ENCODE data around the gene FMN2.

Gene FMN2

DNA sequence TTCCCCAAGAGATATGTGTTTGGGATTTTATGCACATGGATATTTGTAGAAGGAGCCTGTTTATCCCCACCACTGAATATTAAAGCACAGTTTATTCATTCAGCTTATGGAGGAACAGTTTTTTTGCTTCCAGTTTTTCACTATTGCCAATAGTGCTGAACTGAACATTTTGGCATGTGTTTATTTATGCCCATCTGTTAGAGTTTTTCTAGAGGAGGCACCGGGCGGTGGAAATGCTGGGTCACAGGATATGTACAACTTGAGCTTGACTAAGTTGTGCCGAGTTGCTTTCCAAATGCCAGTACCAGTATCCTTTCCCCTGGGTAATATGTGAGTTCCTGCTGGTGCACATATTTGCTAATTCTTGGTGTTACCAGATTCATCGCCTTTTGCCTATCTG is 409.0 kb downstream of the FMN2 start:
- DNase-seq (ENCODE audit: insufficient read length, low spot score), result no peak
- FAIRE-seq, result no peak
- no peak for TF ChIP-seq SPI1 (IDR thresholded peaks at IDR 0.05; ENCODE audit: low read depth, low read length)
- TF ChIP-seq POLR2A (IDR thresholded peaks at IDR 0.05; ENCODE audit: low read depth, low read length), result no peak
- no peak for TF ChIP-seq POLR2AphosphoS5 (IDR thresholded peaks at IDR 0.05; ENCODE audit: low read depth, low read length)
- TF ChIP-seq POU2F2 (IDR thresholded peaks at IDR 0.05; ENCODE audit: low read depth, low read length), result no peak
- TF ChIP-seq TAF1 (IDR thresholded peaks at IDR 0.05; ENCODE audit: low read depth, low read length), result no peak
- no peak for TF ChIP-seq PAX5 (IDR thresholded peaks at IDR 0.05; ENCODE audit: insufficient read depth, low read length, severe bottlenecking)

DNA sequence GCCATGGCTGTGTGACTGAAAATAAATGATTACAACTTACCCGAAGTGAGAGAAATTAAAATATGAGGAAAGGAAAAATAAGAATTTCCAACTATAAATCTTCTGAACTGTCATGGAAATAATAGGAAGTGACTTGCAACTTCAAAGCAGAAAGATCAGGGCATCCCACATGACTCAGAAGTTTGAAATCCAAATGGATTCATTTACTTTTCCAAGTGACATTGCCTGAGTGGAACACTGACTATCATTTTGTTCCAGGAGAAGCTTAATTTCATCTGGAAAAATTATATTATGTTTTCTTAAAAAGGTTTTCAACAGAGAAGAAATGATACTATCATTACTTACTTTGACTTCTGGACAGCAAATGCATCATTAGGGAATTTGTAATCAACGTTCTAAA is 409.4 kb downstream of the FMN2 start:
- TF ChIP-seq PAX5 (IDR thresholded peaks at IDR 0.05; ENCODE audit: insufficient read depth, low read length, severe bottlenecking) (no peak), POLR2AphosphoS5 (IDR thresholded peaks at IDR 0.05; ENCODE audit: low read depth, low read length) (no peak)
- FAIRE-seq (no peak), DNase-seq (ENCODE audit: insufficient read length, low spot score) (no peak)

DNA sequence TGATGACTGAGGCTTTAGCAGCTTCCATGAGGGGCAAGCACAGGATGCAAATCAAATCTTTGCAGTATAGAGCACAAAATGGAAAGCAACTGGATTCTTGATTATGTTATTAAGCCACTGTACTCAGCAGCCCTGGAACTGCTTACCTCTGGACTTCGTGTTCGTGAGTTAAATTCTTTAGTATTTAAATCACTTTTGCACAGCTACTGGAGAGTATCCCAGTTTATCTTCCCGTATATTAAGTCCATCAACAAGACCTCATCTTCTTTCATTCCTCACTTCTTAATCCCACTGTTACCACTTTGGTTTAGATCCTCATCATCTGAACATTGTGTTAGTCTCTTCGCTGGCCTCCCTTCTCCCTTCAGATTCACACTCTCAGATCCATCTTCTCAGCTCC is 411.4 kb downstream of the FMN2 start:
- TF ChIP-seq PAX5 (IDR thresholded peaks at IDR 0.05; ENCODE audit: insufficient read depth, low read length, severe bottlenecking) (no peak), SPI1 (IDR thresholded peaks at IDR 0.05; ENCODE audit: low read depth, low read length) (no peak), TAF1 (IDR thresholded peaks at IDR 0.05; ENCODE audit: low read depth, low read length) (no peak), POLR2A (IDR thresholded peaks at IDR 0.05; ENCODE audit: low read depth, low read length) (no peak), POU2F2 (IDR thresholded peaks at IDR 0.05; ENCODE audit: low read depth, low read length) (no peak), POLR2AphosphoS5 (IDR thresholded peaks at IDR 0.05; ENCODE audit: low read depth, low read length) (no peak)
- no peak for FAIRE-seq
- no peak for DNase-seq (ENCODE audit: insufficient read length, low spot score)

DNA sequence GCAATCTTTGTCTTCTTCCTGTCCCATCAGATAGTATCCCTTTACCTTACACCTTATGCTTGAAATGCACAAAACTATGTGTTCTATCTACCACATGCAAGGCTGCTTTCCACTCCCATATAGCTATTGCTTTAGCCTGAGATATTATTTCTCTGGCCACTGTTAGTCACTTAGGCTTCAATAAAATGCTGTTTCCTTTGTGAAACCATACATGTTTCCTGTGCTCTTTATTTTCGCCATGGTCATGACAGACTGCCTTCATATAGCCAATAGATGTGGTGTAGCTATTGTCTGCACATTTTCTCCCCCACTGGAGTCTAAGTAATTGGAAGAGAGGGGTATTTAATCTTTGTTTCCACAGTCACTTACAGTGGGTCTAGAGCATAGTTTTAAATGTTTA is 411.9 kb downstream of the FMN2 start:
- no peak for FAIRE-seq

DNA sequence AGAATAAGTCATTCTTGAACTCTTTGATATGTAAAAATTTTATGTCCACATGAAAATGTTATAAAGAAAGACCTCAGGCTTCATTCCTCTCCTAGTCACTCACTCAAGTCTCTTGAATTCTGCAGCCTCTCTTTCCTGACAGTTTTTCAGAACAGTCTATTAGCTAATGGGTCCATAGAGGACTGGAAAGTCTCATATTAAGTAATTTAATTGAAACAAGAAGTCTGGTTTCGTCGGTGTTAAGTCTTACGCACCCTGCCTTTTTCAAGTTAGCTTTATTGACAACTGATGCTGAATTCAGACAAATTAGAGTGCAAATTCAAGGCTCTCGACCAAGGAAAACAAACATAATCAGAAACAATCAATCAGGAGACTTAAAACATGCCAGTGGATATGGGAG is 414.5 kb downstream of the FMN2 start:
- no peak for DNase-seq (ENCODE audit: insufficient read length, low spot score)
- no peak for FAIRE-seq
- TF ChIP-seq POU2F2 (IDR thresholded peaks at IDR 0.05; ENCODE audit: low read depth, low read length) (no peak), POLR2AphosphoS5 (IDR thresholded peaks at IDR 0.05; ENCODE audit: low read depth, low read length) (no peak), POLR2A (IDR thresholded peaks at IDR 0.05; ENCODE audit: low read depth, low read length) (no peak), TAF1 (IDR thresholded peaks at IDR 0.05; ENCODE audit: low read depth, low read length) (no peak), SPI1 (IDR thresholded peaks at IDR 0.05; ENCODE audit: low read depth, low read length) (no peak), PAX5 (IDR thresholded peaks at IDR 0.05; ENCODE audit: insufficient read depth, low read length, severe bottlenecking) (no peak)

More for the DNA sequence above, 411.9 kb downstream of the FMN2 start:
- no peak for DNase-seq (ENCODE audit: insufficient read length, low spot score)
- TF ChIP-seq SPI1 (IDR thresholded peaks at IDR 0.05; ENCODE audit: low read depth, low read length) (no peak), TAF1 (IDR thresholded peaks at IDR 0.05; ENCODE audit: low read depth, low read length) (no peak), PAX5 (IDR thresholded peaks at IDR 0.05; ENCODE audit: insufficient read depth, low read length, severe bottlenecking) (no peak), POLR2AphosphoS5 (IDR thresholded peaks at IDR 0.05; ENCODE audit: low read depth, low read length) (no peak), POLR2A (IDR thresholded peaks at IDR 0.05; ENCODE audit: low read depth, low read length) (no peak), POU2F2 (IDR thresholded peaks at IDR 0.05; ENCODE audit: low read depth, low read length) (no peak)

DNA sequence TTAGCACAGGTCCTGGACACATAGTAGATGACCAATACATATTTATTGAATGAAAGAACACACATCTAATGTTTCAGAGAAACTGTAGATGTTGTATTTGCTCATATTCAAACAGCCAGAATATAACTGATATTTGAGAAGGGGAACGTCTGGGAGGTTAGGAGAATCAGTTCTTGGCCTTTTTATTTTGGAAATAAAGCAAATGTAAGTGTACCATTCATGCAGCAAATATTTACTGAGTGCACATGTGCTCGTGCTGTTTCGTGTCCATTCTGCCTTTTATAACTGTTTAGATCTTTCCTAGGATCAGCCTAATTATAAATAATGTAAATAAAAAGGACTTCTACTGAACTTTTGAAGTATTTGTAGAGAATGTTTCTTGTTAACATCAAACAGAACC is 416.5 kb downstream of the FMN2 start:
- DNase-seq (ENCODE audit: insufficient read length, low spot score) (no peak), FAIRE-seq (no peak)
- TF ChIP-seq POLR2A (IDR thresholded peaks at IDR 0.05; ENCODE audit: low read depth, low read length) (no peak), SPI1 (IDR thresholded peaks at IDR 0.05; ENCODE audit: low read depth, low read length) (no peak)

DNA sequence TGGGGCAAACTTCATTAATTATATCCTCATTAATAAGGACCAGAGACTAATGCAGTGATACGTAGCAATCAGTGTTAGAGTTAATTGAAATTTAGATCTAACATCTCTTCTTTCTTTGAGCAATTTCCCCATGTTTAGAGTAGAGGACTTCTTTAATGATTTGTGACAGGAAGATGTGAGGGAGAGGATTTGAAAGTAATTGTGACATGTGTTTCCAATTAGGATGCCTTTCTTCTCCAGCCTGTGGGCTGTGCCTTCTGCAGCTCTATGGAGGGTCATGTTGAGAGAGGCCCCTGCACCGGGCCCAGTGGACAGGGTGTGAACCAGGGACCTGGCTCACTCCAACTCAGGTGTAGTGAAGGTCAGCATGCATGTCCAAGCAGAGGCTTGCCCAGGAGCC is 417.3 kb downstream of the FMN2 start:
- TF ChIP-seq POLR2AphosphoS5 (IDR thresholded peaks at IDR 0.05; ENCODE audit: low read depth, low read length), result no peak
- TF ChIP-seq TAF1 (IDR thresholded peaks at IDR 0.05; ENCODE audit: low read depth, low read length), result no peak
- no peak for TF ChIP-seq PAX5 (IDR thresholded peaks at IDR 0.05; ENCODE audit: insufficient read depth, low read length, severe bottlenecking)
- TF ChIP-seq SPI1 (IDR thresholded peaks at IDR 0.05; ENCODE audit: low read depth, low read length), result no peak
- no peak for TF ChIP-seq POU2F2 (IDR thresholded peaks at IDR 0.05; ENCODE audit: low read depth, low read length)
- no peak for TF ChIP-seq POLR2A (IDR thresholded peaks at IDR 0.05; ENCODE audit: low read depth, low read length)
- no peak for FAIRE-seq
- DNase-seq (ENCODE audit: insufficient read length, low spot score), result no peak

DNA sequence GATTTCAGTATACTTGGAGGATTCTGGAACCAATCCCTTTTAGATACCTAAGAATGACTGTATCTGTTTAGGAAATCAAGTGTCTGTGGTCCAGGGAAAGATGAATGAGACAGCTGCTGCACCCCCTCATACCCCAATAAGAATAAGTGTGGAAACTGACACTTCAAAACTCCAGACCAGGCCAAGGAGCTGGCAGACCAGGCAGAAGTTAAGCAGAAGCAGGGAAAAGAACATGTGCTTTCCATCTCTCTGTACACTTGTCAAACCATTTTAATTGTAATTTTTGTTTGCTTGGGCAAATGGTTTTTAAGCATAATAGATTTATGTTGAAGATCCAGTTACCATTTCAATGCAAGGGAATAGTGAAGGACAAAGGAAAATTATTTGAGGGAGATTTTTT is 420.1 kb downstream of the FMN2 start:
- no peak for FAIRE-seq
- no peak for TF ChIP-seq POLR2AphosphoS5 (IDR thresholded peaks at IDR 0.05; ENCODE audit: low read depth, low read length)
- TF ChIP-seq SPI1 (IDR thresholded peaks at IDR 0.05; ENCODE audit: low read depth, low read length), result no peak
- TF ChIP-seq POLR2A (IDR thresholded peaks at IDR 0.05; ENCODE audit: low read depth, low read length), result no peak
- TF ChIP-seq POU2F2 (IDR thresholded peaks at IDR 0.05; ENCODE audit: low read depth, low read length), result no peak
- no peak for TF ChIP-seq PAX5 (IDR thresholded peaks at IDR 0.05; ENCODE audit: insufficient read depth, low read length, severe bottlenecking)
- TF ChIP-seq TAF1 (IDR thresholded peaks at IDR 0.05; ENCODE audit: low read depth, low read length), result no peak
- no peak for DNase-seq (ENCODE audit: insufficient read length, low spot score)

DNA sequence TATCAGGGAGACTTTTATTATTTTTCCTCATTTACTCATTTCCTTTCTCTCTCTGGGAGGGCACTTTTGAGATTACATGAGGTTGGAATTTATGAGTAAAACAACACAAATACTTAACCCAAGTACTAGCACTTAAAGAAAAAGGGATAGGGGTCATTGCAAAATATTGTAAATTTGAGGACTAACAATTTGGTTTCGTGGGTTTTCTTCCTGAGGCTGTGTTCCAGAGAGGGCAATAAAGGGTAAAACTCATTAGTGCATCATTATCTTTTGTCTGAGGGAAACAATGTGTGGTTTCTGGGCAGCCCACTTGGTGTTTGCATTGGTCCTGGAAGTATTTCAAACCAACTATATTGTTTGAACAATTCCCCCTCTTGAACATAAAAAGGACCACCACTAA is 423.8 kb downstream of the FMN2 start:
- TF ChIP-seq POLR2AphosphoS5 (IDR thresholded peaks at IDR 0.05; ENCODE audit: low read depth, low read length) (no peak), TAF1 (IDR thresholded peaks at IDR 0.05; ENCODE audit: low read depth, low read length) (no peak), POLR2A (IDR thresholded peaks at IDR 0.05; ENCODE audit: low read depth, low read length) (no peak), POU2F2 (IDR thresholded peaks at IDR 0.05; ENCODE audit: low read depth, low read length) (no peak), PAX5 (IDR thresholded peaks at IDR 0.05; ENCODE audit: insufficient read depth, low read length, severe bottlenecking) (no peak), SPI1 (IDR thresholded peaks at IDR 0.05; ENCODE audit: low read depth, low read length) (no peak)

DNA sequence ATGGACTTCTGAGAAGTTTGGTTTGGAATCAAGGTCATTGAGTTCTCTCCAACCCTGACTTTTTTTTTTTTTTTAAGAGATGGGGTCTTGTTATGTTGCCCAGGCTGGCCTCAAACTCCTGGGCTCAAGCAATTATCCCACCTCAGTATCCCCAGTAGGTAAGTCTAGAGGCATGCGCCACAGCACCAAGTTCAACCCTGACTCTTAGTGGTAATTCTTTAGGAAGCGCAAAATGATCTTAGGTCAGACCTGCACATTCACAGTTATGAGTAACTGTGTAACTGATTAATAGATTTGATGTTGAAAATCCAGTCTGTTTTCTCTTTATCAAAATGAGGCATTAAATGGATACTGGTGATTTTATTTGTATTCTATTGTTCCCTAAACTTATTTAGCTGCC is 424.4 kb downstream of the FMN2 start:
- no peak for TF ChIP-seq POU2F2 (IDR thresholded peaks at IDR 0.05; ENCODE audit: low read depth, low read length)
- no peak for TF ChIP-seq PAX5 (IDR thresholded peaks at IDR 0.05; ENCODE audit: insufficient read depth, low read length, severe bottlenecking)
- TF ChIP-seq POLR2A (IDR thresholded peaks at IDR 0.05; ENCODE audit: low read depth, low read length), result no peak
- no peak for FAIRE-seq

More for the DNA sequence above, 423.8 kb downstream of the FMN2 start:
- no peak for FAIRE-seq
- DNase-seq (ENCODE audit: insufficient read length, low spot score), result no peak

More for the DNA sequence above, 424.4 kb downstream of the FMN2 start:
- DNase-seq (ENCODE audit: insufficient read length, low spot score), result no peak

All from GM12891 (cell line).